ENCODE data around the gene A1CF. TPM values are rescaled to one million over a fixed set of nuclear protein-coding genes. Genes with fewer than 3 reads are reported as not detected.
"Not testable (repeated sequence)": the region's sequence is repeated elsewhere in the genome, so short reads cannot be mapped to it uniquely, and the experiment has no call there.

Gene A1CF
- total and polyA plus RNA-seq, 2 of the 8 experiments (the other 6 are each of a cell fraction or from before 2014, with no cell fraction given): not detected

DNA sequence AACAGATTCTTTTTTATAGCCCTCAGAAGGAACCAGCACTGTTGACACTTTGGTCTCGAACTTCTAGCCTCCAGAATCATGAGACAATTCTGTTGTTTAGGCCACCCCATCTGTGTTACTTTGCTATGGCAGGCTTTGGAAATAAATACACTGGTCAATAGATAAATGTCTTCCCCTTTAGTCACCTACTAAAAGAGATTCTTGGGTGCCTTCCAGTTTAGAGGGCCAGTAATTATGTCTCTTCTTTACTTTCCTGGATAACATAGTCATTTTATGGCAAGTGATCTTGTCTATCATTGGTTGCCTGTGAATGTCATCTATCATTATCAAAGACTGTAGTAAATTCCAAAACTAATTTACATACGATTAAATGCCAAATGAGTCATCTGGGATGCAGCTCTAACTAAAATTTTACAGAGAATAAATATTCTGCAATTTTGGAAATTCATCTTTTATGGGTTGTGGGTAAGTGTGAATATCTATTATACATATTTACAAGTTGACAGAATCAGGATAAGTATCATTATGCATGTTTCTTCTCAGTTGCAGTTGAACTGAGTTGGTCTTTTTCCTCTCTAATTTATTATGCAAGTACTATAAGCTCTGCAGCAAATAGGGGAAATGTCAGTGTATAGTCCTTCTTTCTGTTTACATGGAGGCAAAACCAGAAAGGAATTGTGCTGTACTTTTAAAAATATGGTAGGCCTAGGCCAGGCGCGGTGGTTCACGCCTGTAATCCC, 118.5 kb downstream of the A1CF start:
- H3K56ac ChIP-seq (replicated peaks; ENCODE audit: insufficient read length, low read depth, low read length); H3K27ac ChIP-seq (ENCODE audit: low read depth, low read length); H2AK5ac ChIP-seq (ENCODE audit: low read depth, low read length); H2BK15ac ChIP-seq (ENCODE audit: low read length); H3K9me3 ChIP-seq (ENCODE audit: insufficient read depth in 2 of 2, low read depth in 1 of 2, low read length in 1 of 2); H2BK5ac ChIP-seq (ENCODE audit: low read depth, low read length); H3K9ac ChIP-seq (replicated peaks in 1 of 4; ENCODE audit: extremely low read depth in 1 of 4, low read depth in 3 of 4, low read length in 3 of 4); H3K79me1 ChIP-seq (ENCODE audit: low read depth, low read length); H3K4me1 ChIP-seq (replicated peaks in 1 of 4; ENCODE audit: control insufficient read depth in 3 of 4, insufficient read depth in 4 of 4, low read length in 3 of 4); H2BK20ac ChIP-seq (ENCODE audit: low read length); H3K4me3 ChIP-seq (ENCODE audit: extremely low read depth in 1 of 4, insufficient read depth in 2 of 4, low read depth in 3 of 4, low read length in 4 of 4); H3K27me3 ChIP-seq (replicated peaks in 1 of 4; ENCODE audit: control insufficient read depth in 3 of 4, extremely low read depth in 1 of 4, insufficient read depth in 3 of 4, low read length in 3 of 4); H4K8ac ChIP-seq (ENCODE audit: extremely low read depth, insufficient read depth, low read length); CTCF ChIA-PET (ENCODE audit: partially characterized antibody); H3K79me2 ChIP-seq (ENCODE audit: control insufficient read depth in 1 of 2, insufficient read depth in 2 of 2, low read length in 2 of 2); H2AFZ ChIP-seq (ENCODE audit: low read length); H3K18ac ChIP-seq (ENCODE audit: extremely low read depth, low read length); FAIRE-seq; H2BK120ac ChIP-seq (replicated peaks; ENCODE audit: low read depth, low read length); H3K4me2 ChIP-seq (ENCODE audit: insufficient read depth in 1 of 2, low read depth in 2 of 2, low read length in 2 of 2); H2BK12ac ChIP-seq (ENCODE audit: low read depth, low read length); H3K23me2 ChIP-seq (ENCODE audit: low read depth, low read length); H4K5ac ChIP-seq (ENCODE audit: insufficient read length, low read depth, low read length); H3K4ac ChIP-seq (replicated peaks; ENCODE audit: insufficient read length, low read depth, low read length); H3K36me3 ChIP-seq (ENCODE audit: control insufficient read depth in 2 of 4, insufficient read depth in 4 of 4, low read length in 3 of 4); H3K14ac ChIP-seq (ENCODE audit: insufficient read length); DNase-seq (ENCODE audit: low read depth in 1 of 2, low spot score in 2 of 2); H4K91ac ChIP-seq (replicated peaks; ENCODE audit: insufficient read length, low read length); H3K23ac ChIP-seq (ENCODE audit: insufficient read length); POLR2A ChIA-PET (ENCODE audit: partially characterized antibody); H4K20me1 ChIP-seq (replicated peaks in 1 of 2; ENCODE audit: control insufficient read depth in 1 of 2, insufficient read depth in 2 of 2, low read length in 2 of 2): not testable (repeated sequence)
- WGBS, 2 experiments (ENCODE audit: extremely low coverage in 1 of 2, insufficient coverage in 1 of 2, insufficient read length in 1 of 2, insufficient replicate concordance in 2 of 2, low coverage in 1 of 2, low lambda C conversion rate in 2 of 2, missing lambda C conversion rate in 1 of 2): 94% methylated on average over 4 of the region's 5 CpGs; no CpG with 5 or more reads in 1 of the 2 experiments

Other genes starting within 250 kb of the A1CF start
- 4.7 and 6.3 TPM in 2 replicates for gene ASAH2B, start 145.7 kb downstream of the A1CF start, total RNA-seq (2021; fragmentation: NEBNext Ultra II Directional; extraction: Animal tissue kit (Norgen Biotek cat#: 25700))
- 2.6 and 3.6 TPM in 2 replicates for gene ASAH2B, start 145.7 kb downstream of the A1CF start, polyA plus RNA-seq (2011; rRNA removed)
- gene PRKG1, start 188.9 kb upstream of the A1CF start, total RNA-seq (2021; fragmentation: NEBNext Ultra II Directional; extraction: Animal tissue kit (Norgen Biotek cat#: 25700)): 15.2 and 16.0 TPM in 2 replicates
- 4.2 and 5.0 TPM in 2 replicates for gene PRKG1, start 188.9 kb upstream of the A1CF start, polyA plus RNA-seq (2011; rRNA removed)